EH (cell line): Measurements from ENCODE around the gene HMGA1.
"Not testable (repeated sequence)": the region's sequence is repeated elsewhere in the genome, so short reads cannot be mapped to it uniquely, and the experiment has no call there.

Source experiments
- DNase-seq: peaks from one replicate; pipeline ENCODE4 v3.0.0-alpha.2; 2015; ENCODE audit warnings: low read depth

The HMGA1 gene

DNA sequence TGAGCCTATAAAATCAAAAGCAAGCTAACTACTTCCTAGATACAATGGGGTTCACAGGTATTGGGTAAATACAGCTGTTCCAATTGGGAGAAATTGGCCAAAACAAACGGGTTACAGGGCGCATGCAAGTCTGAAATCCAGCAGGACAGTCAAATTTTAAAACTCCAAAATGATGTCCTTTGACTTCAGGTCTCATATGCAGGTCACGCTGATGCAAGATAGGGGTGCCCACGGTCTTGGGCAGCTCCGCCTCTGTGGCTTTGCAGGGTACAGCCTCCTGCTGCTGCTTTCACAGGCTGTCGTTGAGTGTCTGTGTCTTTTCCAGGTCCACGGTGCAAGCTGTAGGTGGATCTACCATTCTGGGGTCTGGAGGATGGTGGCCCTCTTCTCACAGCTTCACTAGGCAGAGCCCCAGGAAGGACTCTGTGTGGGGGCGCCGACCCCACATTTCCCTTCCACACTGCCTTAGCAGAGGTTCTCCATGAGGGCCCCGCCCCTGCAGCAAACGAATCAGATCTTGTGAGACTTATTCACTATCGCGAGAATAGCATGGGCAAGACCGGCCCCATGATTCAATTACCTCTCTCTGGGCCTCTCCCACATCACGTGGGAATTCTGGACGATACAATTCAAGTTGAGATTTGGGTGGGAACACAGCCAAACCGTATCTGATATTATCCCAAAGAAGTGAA is 24.0 kb downstream of the HMGA1 start:
- no peak for DNase-seq

DNA sequence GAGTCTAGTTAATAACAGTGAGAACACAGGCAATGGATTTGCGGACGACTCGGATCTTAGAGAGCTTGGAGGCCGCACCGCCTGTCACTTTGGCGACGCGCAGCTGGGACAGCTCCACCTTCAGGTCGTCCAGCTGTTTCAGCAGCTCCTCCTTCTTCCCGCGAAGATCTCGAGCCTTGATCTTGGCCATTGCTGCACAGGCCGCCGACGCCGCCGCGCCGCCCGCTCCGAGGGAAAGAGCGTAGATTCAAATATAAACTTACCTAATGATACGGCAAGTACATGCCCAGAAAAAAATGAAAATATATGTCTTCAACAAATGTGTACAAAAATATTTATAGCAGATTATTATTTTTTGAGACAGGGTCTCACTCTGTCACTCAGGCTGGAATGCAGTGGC is 26.8 kb downstream of the HMGA1 start:
- not testable (repeated sequence) for DNase-seq

DNA sequence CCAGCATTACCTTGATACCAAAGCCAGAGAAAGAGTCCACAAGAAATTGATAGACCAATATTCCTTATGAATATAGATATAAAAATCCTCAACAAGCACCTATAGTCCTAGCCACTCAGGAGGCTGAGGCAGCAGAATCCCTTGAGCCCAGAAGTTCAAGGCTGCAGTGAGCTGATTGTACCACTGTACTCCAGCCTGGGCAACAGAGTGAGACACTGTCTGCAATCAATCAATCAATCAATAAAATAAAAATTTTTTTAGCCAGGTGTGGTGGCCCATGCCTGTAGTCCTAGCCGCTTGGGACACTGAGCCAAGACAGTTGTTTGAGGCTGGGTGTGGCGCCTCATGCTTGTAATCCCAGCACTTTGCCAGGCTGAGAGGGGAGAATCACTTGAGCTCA is 31.1 kb downstream of the HMGA1 start:
- DNase-seq = no peak

DNA sequence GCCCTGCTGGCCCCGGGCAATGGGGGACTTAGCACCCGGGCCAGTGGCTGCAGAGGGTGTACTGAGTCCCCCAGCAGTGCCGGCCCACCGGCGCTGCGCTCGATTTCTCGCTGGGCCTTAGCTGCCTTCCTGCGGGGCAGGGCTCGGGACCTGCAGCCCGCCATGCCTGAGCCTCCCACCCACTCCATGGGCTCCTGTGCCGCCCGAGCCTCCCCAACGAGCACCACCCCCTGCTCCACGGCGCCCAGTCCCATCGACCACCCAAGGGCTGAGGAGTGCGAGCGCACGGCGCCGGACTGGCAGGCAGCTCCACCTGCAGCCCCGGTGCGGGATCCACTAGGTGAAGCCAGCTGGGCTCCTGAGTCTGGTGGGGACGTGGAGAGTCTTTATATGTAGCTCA is 32.5 kb downstream of the HMGA1 start:
- not testable (repeated sequence) for DNase-seq

DNA sequence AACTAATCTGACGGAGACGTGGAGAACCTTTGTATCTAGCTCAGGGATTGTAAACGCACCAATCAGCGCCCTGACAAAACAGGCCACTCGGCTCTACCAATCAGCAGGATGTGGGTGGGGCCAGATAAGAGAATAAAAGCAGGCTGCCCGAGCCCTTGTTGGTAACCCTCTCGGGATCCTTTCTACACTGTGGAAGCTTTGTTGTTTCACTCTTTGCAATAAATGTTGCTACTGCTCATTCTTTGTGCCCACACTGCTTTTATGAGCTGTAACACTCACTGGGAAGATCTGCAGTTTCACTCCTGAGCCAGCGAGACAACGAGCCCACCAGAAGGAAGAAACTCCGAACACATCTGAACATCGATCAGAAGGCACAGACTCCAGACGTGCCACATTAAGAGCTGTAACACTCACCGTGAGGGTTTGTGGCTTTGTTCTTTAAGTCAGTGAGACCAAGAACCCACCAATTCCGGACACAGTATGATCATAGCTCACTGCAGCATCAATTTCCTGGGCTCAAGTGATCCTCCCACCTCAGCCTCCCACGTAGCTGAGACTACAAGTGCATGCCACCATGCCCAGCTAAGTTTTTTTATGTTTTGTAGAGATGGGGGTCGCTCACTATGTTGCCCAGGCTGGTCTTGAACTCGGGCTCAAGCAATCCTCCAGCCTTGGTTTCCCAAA is 33.1 kb downstream of the HMGA1 start:
- not testable (repeated sequence) for DNase-seq

DNA sequence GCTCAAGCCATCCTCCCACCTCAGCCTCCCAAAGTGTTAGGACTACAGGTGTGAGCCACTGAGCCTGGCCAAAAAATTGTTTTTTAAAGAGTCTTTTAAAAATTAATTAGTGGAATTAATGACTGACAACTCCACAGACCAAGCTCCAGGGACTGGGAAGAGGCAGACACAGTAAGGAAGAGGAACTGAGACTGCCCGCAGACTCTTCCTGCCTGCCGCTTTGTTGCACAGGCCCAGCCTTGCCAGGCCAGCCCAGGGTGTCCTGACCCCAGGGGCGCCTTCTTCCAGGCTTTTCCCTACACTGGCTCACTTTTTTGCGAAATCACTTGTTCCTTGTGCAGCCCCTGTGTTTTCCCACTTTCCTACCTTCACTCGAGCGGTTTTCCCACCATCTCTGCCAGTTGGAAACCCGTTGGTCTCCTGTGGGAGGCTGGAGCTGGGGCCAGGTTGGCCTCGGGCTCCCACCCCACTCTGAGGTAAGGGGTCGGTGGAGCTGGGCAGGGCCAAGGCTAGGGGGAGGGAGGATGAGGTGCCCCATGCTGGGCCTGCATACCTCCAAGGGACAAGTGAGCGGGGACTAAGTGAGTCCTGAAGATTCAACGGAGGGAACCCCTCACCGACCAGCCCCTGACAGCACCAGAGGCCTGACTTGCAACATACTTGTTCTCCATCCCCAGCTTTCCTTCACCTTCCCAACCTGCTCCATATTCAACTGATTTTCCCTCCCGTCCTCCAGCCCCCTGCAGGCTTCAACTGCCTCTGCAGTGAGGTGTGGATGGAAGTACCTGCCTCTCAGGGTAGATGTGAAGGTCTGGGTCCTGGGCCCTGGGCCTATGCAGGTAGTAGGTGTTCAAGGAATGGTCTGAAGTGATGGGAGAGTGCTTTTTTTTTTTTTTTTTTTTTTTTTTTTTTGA is 35.6 kb downstream of the HMGA1 start:
- no peak for DNase-seq

DNA sequence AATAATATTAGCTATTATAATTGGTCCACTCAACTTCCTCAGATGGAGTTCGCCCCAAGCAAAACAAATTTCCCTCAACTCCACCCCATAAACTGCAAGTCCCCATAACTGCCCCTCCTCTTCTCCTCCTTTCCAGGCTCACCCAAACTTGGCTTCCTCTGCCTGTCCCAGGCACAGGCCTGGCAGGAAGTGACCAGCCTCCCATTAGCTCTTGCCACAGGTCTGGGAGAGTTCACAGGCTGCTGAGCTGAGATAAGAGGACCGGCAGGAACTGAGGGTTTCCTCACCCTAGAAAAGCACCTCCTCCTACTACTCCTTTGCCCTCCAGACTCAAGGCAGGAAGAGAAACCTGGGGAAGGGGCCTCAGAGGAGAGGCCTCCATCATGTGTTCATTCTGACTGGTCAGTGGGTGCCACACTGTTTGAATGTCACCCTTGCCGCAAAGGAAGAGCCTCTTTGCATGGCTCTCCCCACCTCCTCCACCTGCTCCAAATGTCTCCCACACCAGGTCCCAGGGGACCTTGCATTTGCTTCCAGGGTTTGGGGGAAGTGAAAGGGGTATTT is 36.7 kb downstream of the HMGA1 start:
- peak; percentile 34 for DNase-seq

DNA sequence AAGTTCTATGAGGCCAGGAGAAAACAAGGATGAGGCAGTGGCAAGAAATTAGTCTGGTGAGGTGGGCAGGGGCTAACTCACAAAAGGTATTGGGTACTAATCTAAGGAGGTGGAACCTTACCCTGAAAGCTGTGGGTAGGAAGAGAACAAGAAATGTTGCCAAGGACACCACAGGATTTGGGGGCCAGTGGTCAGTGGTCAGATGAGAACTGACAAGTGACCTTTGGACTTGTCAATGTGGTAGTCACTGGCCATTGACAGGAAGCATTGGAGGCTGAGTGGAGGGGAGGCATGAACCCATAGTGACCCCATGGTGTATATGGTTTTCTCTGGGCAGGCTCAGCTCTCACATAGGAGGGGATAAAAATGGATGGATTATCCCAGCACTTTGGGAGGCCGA is 37.5 kb downstream of the HMGA1 start:
- no peak for DNase-seq

DNA sequence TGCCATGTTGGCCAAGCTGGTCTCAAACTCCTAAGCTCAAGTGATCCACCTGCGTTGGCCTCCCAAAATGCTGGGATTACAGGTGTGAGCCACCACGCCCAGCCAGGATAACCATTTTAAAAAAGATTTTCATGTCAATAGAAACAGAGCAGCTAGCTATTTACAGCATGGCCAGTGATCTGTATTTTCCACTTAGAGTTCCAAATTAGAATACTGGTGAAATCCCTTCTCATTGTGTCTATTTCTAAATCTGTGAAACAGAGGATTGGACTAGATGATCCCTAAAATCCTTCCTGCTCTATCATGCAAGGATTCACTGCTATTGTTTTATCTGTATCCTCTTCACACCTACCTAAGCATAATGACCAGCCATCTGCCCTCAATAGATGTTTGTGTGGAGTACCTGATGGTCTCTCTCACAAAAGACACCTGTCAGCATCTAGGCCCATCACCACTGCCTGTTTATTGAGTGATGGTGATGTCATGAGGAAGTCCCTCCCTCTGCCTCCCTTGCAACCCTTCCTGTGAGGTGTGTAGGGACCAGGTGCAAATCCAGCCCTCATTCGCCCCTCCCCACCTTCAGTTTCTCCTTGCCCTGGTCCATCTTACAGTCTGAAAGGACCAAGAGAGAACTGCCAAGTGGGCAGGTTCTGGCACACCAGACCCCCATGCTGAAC is 38.6 kb downstream of the HMGA1 start:
- no peak for DNase-seq

DNA sequence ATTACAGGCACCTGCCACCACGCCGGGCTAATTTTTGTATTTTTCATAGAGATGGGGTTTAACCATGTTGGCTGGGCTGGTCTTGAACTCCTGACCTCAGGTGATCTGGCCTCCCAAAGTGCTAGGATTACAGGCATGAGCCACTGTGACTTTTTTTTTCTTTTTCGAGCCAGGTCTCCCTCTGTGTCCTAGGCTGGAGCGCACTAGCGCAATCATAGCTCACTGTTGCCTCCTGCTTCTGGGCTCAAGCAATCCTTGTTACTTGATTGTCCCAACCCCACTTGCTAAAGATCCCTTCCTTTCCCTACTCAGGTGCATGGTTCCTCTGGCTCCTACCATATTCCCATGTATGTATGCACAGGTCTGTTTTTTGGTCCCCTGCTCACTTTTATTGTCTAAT is 39.5 kb downstream of the HMGA1 start:
- DNase-seq = no peak

DNA sequence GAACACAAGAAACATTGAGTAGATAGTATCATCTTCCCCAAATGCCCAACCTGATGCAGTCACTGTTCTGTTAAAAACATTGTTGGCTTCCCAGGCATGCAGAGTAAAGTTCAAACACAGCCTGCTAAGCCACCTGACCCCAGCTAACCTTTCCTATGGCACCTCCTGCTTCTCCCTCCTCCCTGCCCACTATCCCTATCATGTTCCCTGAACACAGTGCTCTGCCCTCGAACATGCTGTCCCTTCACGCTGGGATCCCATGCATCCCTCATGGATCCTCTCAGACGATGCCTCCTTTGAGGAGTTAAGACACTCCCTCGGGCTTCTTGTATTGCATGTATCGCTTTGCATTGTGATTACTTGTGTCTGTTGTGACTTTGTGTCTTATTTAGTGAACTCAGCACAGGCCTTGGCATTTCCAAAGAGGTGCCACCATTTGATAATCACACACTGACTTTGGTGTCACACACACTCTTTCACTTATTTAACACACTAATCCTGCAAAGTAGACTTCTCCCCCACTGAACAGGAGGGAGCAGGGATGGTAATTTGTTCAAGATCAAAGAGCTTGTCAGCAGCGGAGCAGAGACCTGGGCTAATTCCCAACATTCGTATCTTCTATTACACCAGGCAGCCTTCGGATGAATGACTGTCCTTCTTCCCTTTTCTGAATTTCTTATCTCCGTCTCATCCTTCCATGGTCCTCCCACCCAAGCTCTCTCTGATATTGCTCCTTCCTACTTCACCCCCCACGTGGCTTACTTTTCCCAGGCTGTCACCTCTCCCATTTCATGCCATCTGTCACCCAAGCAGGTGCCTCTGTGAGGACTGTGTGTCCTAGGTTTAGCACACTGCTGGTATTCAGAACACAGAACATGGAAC is 40.4 kb downstream of the HMGA1 start:
- DNase-seq = no peak

DNA sequence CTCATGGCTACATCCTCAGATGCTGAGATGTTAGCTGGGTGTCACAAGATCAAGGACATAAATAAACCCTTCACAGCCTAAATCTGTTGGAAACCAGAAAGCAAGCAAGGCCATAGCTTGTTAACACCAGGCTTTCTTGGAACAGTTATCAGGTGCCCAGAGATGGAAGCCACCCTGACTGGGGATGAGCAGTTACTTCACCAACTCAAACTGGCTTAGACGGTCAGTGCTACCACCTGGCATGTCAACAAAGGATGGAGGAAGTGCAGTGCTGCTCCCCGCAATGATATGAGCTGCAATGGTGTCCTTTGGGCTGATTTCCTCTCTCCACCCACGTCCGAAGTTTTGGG is 41.1 kb downstream of the HMGA1 start:
- no peak for DNase-seq

DNA sequence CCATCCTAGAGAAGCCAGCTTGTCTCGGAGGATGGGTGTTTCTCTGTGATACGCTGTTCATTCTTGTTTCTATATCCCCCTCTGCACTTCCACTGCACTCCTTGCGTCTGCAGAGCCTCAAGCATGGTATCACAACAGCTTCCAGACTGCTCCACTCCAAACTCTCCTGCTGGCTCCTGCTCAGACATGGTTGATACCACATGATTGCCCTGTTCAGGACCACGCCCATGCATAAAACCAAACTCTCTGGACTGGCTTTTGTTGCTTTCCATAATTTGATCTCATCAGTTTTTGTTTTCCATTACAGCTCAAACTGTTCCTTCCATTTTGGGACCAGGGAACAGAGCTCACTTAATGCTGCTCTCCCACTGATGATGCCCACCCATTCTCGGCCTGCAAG is 42.2 kb downstream of the HMGA1 start:
- DNase-seq = no peak

DNA sequence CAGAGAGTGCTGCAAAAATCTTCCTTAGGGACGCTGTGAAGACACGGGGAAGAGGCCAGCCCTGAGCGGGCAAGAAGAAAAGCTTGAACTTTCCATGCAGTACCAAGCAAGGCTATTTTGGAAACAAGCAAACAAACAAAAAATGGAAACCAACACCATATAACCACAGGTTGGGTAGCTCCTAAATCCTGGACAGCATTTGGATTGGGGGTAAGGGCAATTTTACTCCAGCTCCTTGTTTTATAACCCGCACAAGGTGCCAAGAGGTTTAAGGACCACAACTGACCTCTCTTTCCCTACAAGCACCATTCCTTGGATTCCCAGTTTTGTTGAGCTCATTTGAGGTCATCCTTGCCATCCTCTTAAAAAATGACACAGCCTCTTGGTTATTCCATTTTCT is 43.5 kb downstream of the HMGA1 start:
- DNase-seq = no peak

DNA sequence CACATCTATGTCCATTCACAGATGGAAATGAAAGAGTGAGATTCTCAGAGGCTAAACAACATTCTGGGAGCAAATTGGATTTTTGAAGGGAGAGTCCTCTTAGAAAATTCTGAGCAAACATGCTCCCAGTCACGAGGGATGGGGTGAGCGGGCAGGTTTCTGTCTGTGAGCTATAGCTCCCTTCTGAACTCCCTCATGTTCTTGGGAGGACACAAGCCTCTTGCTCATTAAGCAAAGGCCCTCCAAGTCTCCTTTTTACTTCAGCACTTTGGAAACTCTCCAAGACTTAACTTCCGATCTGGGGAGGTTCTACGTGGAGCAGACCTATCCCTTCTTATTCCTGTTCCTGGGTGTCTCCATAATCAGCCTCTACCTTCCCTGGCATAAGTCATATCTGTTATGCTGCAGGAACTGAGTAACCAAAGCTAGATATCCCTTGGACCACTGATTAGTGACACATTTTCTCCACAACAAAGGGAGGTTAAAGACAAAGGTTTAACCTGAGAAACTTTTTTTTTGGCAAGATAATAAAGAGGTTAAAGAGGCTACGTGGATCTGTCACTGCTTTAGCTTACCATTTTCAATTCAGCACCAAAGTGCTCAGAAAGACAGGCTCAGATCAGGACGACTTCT is 45.1 kb downstream of the HMGA1 start:
- DNase-seq = no peak

DNA sequence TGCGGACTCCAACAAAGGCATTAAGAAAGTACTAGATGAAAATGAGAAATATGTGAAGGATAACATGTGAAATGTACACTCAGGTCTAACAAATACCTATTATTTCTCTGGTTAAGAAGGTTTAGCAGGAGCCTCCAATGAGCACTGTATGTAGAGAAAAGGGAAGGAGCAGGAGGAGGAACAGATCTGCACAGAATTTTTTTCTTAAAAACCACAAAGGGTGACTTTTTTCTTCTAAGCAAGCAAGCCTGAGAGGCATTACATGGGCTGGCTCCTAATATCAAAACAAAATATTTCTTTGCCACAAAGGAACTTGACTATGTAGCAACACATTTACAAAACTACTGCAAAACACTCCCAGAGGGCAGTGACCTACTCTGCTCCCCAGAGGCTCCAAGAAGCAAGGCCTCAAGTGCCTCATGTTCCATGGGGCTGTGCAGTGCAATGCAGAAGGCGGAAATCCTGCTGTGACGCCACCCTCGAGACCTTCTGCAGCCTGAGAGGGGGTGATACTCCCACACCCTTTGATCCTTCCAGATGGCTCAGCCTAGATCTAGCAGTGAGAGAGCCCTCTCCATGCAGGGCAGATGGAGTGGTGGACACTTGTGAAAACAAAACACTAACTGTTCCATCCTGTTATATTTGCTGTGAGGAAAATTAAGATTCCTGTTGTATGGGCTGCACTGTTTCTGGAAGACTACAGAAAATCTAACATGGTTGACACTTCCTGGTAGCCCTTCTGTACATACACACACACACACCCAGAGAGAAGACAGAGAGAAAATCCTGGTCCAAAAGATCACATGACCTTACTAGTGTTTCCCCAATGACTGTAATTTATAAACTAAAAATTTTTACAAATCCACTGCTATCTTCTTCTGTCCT is 48.1 kb downstream of the HMGA1 start:
- DNase-seq = peak; percentile 73

DNA sequence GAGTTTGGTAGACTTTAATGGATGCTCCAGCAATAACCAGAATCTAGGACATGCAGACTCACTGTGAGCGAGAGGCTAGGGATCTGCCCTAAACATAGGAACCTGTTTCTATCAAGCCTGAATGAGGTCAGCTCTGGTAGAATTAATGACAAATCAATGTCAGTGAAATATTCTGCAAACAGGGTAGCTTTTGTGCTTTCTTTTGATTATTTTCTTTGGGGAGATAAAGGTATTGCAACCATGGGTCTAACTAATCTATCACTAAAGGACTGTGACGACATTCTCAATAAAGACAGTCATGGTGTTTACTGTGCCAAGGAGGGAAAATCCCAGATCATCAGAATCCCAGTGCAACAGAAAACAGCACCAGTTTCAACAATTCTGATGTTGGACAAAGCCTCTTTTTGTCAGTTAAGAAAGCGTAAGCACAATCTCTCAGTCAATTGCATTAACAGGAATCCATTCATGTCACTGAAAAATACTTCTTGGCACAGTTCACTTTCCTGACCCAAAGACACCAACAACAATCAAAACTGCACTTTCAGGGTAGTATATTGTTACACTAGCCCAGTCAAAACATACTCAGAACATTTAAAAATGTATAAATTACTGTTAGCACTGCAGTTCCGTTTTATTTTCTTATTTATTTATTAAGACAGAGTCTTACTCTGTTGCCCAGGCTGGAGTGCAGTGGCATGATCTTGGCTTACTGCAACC is 48.9 kb downstream of the HMGA1 start:
- no peak for DNase-seq

DNA sequence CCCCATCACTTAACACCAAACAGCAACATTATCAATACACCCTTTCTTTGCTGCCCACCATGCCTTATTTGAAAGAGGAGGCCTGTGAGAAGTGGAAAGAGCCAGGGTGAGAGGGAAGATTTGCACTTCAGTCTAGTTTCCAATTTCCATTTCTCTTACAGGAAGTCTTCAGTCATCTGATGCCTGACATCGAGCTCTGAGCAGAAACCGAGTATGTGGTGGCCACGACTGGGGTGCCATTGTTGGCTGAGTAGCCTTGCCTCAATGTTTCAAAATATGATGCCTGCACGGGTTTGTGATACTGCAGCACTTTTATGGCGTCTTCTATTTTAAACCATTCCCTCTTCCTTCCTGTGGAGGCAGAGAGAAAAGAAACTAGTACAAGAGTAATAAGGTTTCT is 51.9 kb downstream of the HMGA1 start:
- no peak for DNase-seq

DNA sequence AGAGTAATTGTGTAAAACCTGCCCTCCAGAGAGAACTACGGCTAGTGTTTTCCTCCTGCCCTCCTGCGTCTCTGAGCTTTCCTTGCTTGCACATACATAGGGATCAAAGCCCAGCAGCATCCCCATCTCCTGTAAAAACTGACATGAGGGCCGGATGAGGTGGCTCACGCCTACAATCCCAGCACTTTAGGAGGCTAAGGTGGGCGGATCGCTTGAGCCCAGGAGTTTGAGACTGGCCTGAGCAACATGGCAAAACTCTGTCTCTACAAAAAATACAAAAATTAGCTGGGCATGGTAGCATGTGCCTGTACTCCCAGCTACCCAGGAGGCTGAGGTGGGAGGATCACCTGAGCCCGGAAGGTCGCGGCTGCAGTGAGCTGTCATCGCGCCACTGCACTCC is 52.5 kb downstream of the HMGA1 start:
- no peak for DNase-seq
